Measurements from ENCODE around the gene ARHGAP42. TPM values are rescaled to one million over a fixed set of nuclear protein-coding genes. Genes with fewer than 3 reads are reported as not detected.

Gene ARHGAP42, protein sequence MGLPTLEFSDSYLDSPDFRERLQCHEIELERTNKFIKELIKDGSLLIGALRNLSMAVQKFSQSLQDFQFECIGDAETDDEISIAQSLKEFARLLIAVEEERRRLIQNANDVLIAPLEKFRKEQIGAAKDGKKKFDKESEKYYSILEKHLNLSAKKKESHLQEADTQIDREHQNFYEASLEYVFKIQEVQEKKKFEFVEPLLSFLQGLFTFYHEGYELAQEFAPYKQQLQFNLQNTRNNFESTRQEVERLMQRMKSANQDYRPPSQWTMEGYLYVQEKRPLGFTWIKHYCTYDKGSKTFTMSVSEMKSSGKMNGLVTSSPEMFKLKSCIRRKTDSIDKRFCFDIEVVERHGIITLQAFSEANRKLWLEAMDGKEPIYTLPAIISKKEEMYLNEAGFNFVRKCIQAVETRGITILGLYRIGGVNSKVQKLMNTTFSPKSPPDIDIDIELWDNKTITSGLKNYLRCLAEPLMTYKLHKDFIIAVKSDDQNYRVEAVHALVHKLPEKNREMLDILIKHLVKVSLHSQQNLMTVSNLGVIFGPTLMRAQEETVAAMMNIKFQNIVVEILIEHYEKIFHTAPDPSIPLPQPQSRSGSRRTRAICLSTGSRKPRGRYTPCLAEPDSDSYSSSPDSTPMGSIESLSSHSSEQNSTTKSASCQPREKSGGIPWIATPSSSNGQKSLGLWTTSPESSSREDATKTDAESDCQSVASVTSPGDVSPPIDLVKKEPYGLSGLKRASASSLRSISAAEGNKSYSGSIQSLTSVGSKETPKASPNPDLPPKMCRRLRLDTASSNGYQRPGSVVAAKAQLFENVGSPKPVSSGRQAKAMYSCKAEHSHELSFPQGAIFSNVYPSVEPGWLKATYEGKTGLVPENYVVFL
- total RNA-seq: not detected
- polyA plus RNA-seq: not detected

DNA sequence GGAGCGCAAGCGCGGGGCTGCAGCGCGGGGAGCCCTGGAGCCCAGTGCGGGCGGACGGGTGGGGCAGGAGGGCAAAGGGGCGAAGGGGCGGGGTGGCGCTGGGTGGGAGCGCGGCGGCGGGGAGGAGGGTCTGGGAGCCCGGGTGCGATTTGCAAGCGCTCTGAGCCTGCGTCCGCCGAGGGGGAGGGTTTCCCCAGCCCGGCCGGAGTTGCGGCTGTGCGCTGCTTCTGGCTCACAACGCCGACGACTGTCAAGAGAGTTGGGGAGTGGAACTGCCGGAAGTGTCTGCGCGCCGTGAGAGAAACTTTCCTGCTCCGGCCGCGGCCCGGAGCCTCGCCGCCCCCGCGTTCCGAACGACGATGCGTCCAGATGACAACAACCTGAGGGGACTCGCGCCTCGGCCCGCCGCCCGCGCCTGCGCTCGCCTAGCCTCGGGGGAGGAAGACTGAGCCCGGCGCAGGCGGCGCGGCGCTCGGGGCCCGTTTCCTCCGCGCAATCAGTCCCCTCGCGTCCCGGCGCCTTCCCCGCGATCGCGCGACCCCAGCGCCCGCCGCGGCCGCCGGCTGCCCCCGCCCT lies at the start of gene ARHGAP42:
Gene ARHGAP42 (plus strand): TSS at position 235 of the 576 bp plus-strand sequence. CDS start 391 bp downstream, outside the sequence.
- Mint-ChIP-seq H3K27ac (no peak within 1 kb of the TSS), H3K4me1 (peaks cover 0 to 14% (median 0%) of the 10 kb centered on the region in 4 donors), H3K9me3 (peaks cover 0 to 9% (median 5%) of the 10 kb centered on the region in 7 donors), H3K36me3 (no peaks in the 10 kb centered on the region), H3K4me3 (peak within 1 kb of the TSS in 3 of 4 donors; percentile 47 to 78 (median 75)), H3K27me3 (peaks cover 27% of the 10 kb centered on the region)
- ATAC-seq (ENCODE audit: low read depth in 2 of 2): peak in 1 of 2 donors; percentile 16
- Histone ChIP-seq H3K9me3 (ENCODE audit: control insufficient read depth in 2 of 2, low read length in 2 of 2) (no peaks in the 10 kb centered on the region), H3K27me3 (ENCODE audit: control insufficient read depth, insufficient read depth, low read length) (peaks cover 5% of the 10 kb centered on the region), H3K36me3 (ENCODE audit: control insufficient read depth, insufficient read depth, low read length) (no peaks in the 10 kb centered on the region), H3K4me3 (ENCODE audit: low read depth, low read length) (no peak within 1 kb of the TSS), H3K27ac (ENCODE audit: insufficient read depth, low read length, poor library complexity, severe bottlenecking) (no peak within 1 kb of the TSS), H3K4me1 (ENCODE audit: control insufficient read depth, insufficient read depth, low read length, poor library complexity, severe bottlenecking) (no peaks in the 10 kb centered on the region)
- peak in 1 of 3 donors; percentile 30 for DNase-seq

DNA sequence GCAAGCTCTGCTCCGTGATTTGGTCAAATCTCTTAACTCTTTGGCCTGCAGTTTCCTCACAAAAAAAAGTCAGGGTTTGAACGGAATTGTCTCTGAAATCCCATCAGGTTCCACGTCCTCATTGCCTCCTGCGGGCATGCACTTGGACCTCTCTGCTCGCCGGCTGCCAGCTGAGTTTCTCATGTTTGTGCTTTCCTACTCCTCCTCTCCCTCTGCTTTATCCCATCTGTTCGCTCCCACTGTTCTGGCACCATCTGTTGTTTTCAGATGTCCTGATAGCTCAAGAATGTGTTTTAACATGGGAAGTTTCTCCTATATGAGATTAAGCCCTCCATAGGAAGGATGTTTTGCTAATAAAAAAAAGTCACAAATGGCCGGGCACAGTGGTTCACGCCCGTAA lies 49.4 kb upstream of the ARHGAP42 start:
- H3K36me3 Mint-ChIP-seq: no peaks in the 10 kb centered on the region
- Histone ChIP-seq H3K4me3 (ENCODE audit: low read depth, low read length) (no peak overlapping the region), H3K4me1 (ENCODE audit: control insufficient read depth, insufficient read depth, low read length, poor library complexity, severe bottlenecking) (no peaks in the 10 kb centered on the region), H3K27me3 (ENCODE audit: control insufficient read depth, insufficient read depth, low read length) (no peaks in the 10 kb centered on the region), H3K27ac (ENCODE audit: insufficient read depth, low read length, poor library complexity, severe bottlenecking) (no peak overlapping the region), H3K9me3 (ENCODE audit: control insufficient read depth in 2 of 2, low read length in 2 of 2) (peaks cover 4 to 8% of the 10 kb centered on the region in 2 experiments), H3K36me3 (ENCODE audit: control insufficient read depth, insufficient read depth, low read length) (no peaks in the 10 kb centered on the region)
- H3K27ac Mint-ChIP-seq: no peak overlapping the region
- no peaks in the 10 kb centered on the region for H3K27me3 Mint-ChIP-seq
- DNase-seq: no peak
- H3K4me1 Mint-ChIP-seq: no peaks in the 10 kb centered on the region
- no peak for ATAC-seq (ENCODE audit: low read depth in 2 of 2)
- no peak overlapping the region for H3K4me3 Mint-ChIP-seq
- peaks cover 5 to 21% (median 7%) of the 10 kb centered on the region in 7 donors for H3K9me3 Mint-ChIP-seq

DNA sequence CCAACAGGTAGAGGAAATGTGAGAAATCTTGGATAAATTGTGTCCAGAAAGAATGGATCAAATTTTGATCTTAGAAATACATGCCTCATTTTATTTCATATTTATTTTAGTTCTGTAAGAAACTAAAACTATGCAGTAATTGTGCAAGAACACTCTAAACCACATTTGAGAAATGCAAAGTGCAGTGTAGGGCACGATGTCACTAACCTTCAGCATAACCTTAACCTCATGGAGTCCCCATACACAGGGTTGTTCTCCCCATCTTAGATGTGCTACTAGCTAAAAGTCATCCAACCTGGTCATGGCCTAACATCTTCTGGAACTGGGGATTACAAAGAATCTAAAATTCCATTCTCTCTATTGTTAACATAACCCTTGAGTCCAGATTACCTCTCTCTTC lies 48.4 kb upstream of the ARHGAP42 start:
- H3K4me3 ChIP-seq (ENCODE audit: low read depth, low read length): no peak overlapping the region
- no peaks in the 10 kb centered on the region for H3K36me3 Mint-ChIP-seq
- no peak overlapping the region for H3K27ac Mint-ChIP-seq
- H3K27me3 ChIP-seq (ENCODE audit: control insufficient read depth, insufficient read depth, low read length): no peaks in the 10 kb centered on the region
- no peaks in the 10 kb centered on the region for H3K36me3 ChIP-seq (ENCODE audit: control insufficient read depth, insufficient read depth, low read length)
- no peaks in the 10 kb centered on the region for H3K4me1 Mint-ChIP-seq
- H3K9me3 ChIP-seq (ENCODE audit: control insufficient read depth in 2 of 2, low read length in 2 of 2): peaks cover 4 to 8% of the 10 kb centered on the region in 2 experiments
- no peak overlapping the region for H3K4me3 Mint-ChIP-seq
- H3K27ac ChIP-seq (ENCODE audit: insufficient read depth, low read length, poor library complexity, severe bottlenecking): no peak overlapping the region
- no peaks in the 10 kb centered on the region for H3K4me1 ChIP-seq (ENCODE audit: control insufficient read depth, insufficient read depth, low read length, poor library complexity, severe bottlenecking)
- no peak for DNase-seq
- ATAC-seq (ENCODE audit: low read depth in 2 of 2): no peak
- H3K9me3 Mint-ChIP-seq: peaks cover 5 to 27% (median 7%) of the 10 kb centered on the region in 7 donors
- H3K27me3 Mint-ChIP-seq: no peaks in the 10 kb centered on the region

DNA sequence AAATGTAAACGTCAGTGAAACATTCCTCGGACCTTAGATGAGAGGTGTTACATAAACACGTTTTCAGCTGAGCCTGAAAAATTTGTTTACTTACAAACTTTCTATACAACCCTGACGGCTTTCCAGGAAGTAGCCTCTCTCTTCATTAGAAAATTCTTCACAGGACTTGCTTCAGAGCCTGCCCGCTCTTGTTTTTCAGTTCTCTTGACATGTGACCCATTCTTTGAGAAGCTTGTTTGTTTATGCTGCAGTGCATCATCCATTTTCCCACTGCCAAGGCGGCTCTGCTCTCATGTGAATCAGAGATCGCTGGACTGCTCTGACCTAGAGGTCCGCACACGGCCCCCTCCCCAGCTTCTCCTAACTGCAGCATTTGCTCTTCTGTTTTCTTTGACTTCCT lies 47.9 kb upstream of the ARHGAP42 start:
- Histone ChIP-seq H3K9me3 (ENCODE audit: control insufficient read depth in 2 of 2, low read length in 2 of 2) (peaks cover 4 to 8% of the 10 kb centered on the region in 2 experiments), H3K36me3 (ENCODE audit: control insufficient read depth, insufficient read depth, low read length) (no peaks in the 10 kb centered on the region), H3K27me3 (ENCODE audit: control insufficient read depth, insufficient read depth, low read length) (no peaks in the 10 kb centered on the region), H3K27ac (ENCODE audit: insufficient read depth, low read length, poor library complexity, severe bottlenecking) (no peak overlapping the region), H3K4me1 (ENCODE audit: control insufficient read depth, insufficient read depth, low read length, poor library complexity, severe bottlenecking) (no peaks in the 10 kb centered on the region), H3K4me3 (ENCODE audit: low read depth, low read length) (no peak overlapping the region)
- DNase-seq: no peak
- H3K27ac Mint-ChIP-seq: no peak overlapping the region
- no peak for ATAC-seq (ENCODE audit: low read depth in 2 of 2)
- no peaks in the 10 kb centered on the region for H3K4me1 Mint-ChIP-seq
- peaks cover 5 to 23% (median 7%) of the 10 kb centered on the region in 7 donors for H3K9me3 Mint-ChIP-seq
- no peaks in the 10 kb centered on the region for H3K36me3 Mint-ChIP-seq
- H3K4me3 Mint-ChIP-seq: no peak overlapping the region
- no peaks in the 10 kb centered on the region for H3K27me3 Mint-ChIP-seq

- Mint-ChIP-seq H3K27ac (no peak overlapping the region), H3K9me3 (peaks cover 2 to 19% (median 5%) of the 10 kb centered on the region in 7 donors)
These were observed 47.0 kb upstream of the ARHGAP42 start for GRCh38 chr11:100640071-100640470.

GRCh38 chr11:100640646-100641045 lies 46.4 kb upstream of the ARHGAP42 start:
- Histone ChIP-seq H3K4me3 (ENCODE audit: low read depth, low read length) (no peak overlapping the region), H3K36me3 (ENCODE audit: control insufficient read depth, insufficient read depth, low read length) (no peaks in the 10 kb centered on the region), H3K27me3 (ENCODE audit: control insufficient read depth, insufficient read depth, low read length) (no peaks in the 10 kb centered on the region), H3K9me3 (ENCODE audit: control insufficient read depth in 2 of 2, low read length in 2 of 2) (no peaks in the 10 kb centered on the region), H3K4me1 (ENCODE audit: control insufficient read depth, insufficient read depth, low read length, poor library complexity, severe bottlenecking) (no peaks in the 10 kb centered on the region), H3K27ac (ENCODE audit: insufficient read depth, low read length, poor library complexity, severe bottlenecking) (no peak overlapping the region)
- no peak for DNase-seq
- Mint-ChIP-seq H3K4me1 (no peaks in the 10 kb centered on the region), H3K27ac (no peak overlapping the region), H3K27me3 (no peaks in the 10 kb centered on the region), H3K4me3 (no peak overlapping the region), H3K36me3 (no peaks in the 10 kb centered on the region), H3K9me3 (peaks cover 2 to 15% (median 5%) of the 10 kb centered on the region in 7 donors)
- ATAC-seq (ENCODE audit: low read depth in 2 of 2): no peak

More at GRCh38 chr11:100640071-100640470, 47.0 kb upstream of the ARHGAP42 start:
- Histone ChIP-seq H3K4me1 (ENCODE audit: control insufficient read depth, insufficient read depth, low read length, poor library complexity, severe bottlenecking) (no peaks in the 10 kb centered on the region), H3K27me3 (ENCODE audit: control insufficient read depth, insufficient read depth, low read length) (no peaks in the 10 kb centered on the region), H3K4me3 (ENCODE audit: low read depth, low read length) (no peak overlapping the region), H3K27ac (ENCODE audit: insufficient read depth, low read length, poor library complexity, severe bottlenecking) (no peak overlapping the region), H3K36me3 (ENCODE audit: control insufficient read depth, insufficient read depth, low read length) (no peaks in the 10 kb centered on the region), H3K9me3 (ENCODE audit: control insufficient read depth in 2 of 2, low read length in 2 of 2) (peaks cover under 1 to 3% of the 10 kb centered on the region in 2 experiments)
- H3K4me1 Mint-ChIP-seq: no peaks in the 10 kb centered on the region
- ATAC-seq (ENCODE audit: low read depth in 2 of 2) (no peak), DNase-seq (no peak)
- no peak overlapping the region for H3K4me3 Mint-ChIP-seq
- no peaks in the 10 kb centered on the region for H3K27me3 Mint-ChIP-seq
- H3K36me3 Mint-ChIP-seq: no peaks in the 10 kb centered on the region

GRCh38 chr11:100641456-100641855 lies 45.6 kb upstream of the ARHGAP42 start:
- Histone ChIP-seq H3K27me3 (ENCODE audit: control insufficient read depth, insufficient read depth, low read length) (no peaks in the 10 kb centered on the region), H3K9me3 (ENCODE audit: control insufficient read depth in 2 of 2, low read length in 2 of 2) (no peaks in the 10 kb centered on the region), H3K36me3 (ENCODE audit: control insufficient read depth, insufficient read depth, low read length) (no peaks in the 10 kb centered on the region), H3K4me1 (ENCODE audit: control insufficient read depth, insufficient read depth, low read length, poor library complexity, severe bottlenecking) (no peaks in the 10 kb centered on the region), H3K4me3 (ENCODE audit: low read depth, low read length) (no peak overlapping the region), H3K27ac (ENCODE audit: insufficient read depth, low read length, poor library complexity, severe bottlenecking) (no peak overlapping the region)
- Mint-ChIP-seq H3K9me3 (peaks cover 0 to 12% (median 5%) of the 10 kb centered on the region in 7 donors), H3K36me3 (no peaks in the 10 kb centered on the region), H3K4me3 (no peak overlapping the region), H3K4me1 (no peaks in the 10 kb centered on the region), H3K27ac (no peak overlapping the region), H3K27me3 (no peaks in the 10 kb centered on the region)
- ATAC-seq (ENCODE audit: low read depth in 2 of 2) (no peak), DNase-seq (no peak)
